GM19043 (cell line): ENCODE measurements around the gene SLC66A2.
"Not testable (repeated sequence)": the region's sequence is repeated elsewhere in the genome, so short reads cannot be mapped to it uniquely, and the experiment has no call there.

Source experiments
- ATAC-seq: cut with Tn5 transposase; IDR thresholded peaks from one replicate; pipeline ENCODE4 v1.9.1; 2021; ENCODE audit warnings: low read depth; ENCODE audit not compliant: unreplicated experiment

The SLC66A2 gene

GRCh38 chr18:79971211-79971952 is 19.9 kb upstream of the SLC66A2 start:
- ATAC-seq, result no peak

- ATAC-seq, result no peak
Observed at GRCh38 chr18:79970419-79971133, 19.1 kb upstream of the SLC66A2 start.

GRCh38 chr18:79965119-79965902 is 13.9 kb upstream of the SLC66A2 start:
- no peak for ATAC-seq

GRCh38 chr18:79964330-79965118 is 13.1 kb upstream of the SLC66A2 start, which contains the start of gene HSBP1L1:
HSBP1L1 (plus strand) TSS chr18:79964643; CDS start chr18:79964736, 93 bp downstream.
- ATAC-seq, result peak; percentile 65

GRCh38 chr18:79963658-79964329 is 12.3 kb upstream of the SLC66A2 start:
- no peak for ATAC-seq

GRCh38 chr18:79962835-79963657 is 11.6 kb upstream of the SLC66A2 start:
- ATAC-seq, result peak; percentile 38

- ATAC-seq, result no peak
Observed at GRCh38 chr18:79962311-79962710, 10.9 kb upstream of the SLC66A2 start.

GRCh38 chr18:79961527-79962291 is 10.3 kb upstream of the SLC66A2 start:
- ATAC-seq, result no peak

- no peak for ATAC-seq
Observed at GRCh38 chr18:79960921-79961526, 9.6 kb upstream of the SLC66A2 start.

- ATAC-seq, result not testable (repeated sequence)
Observed at GRCh38 chr18:79960161-79960801, 8.8 kb upstream of the SLC66A2 start.

- no peak for ATAC-seq
Observed at GRCh38 chr18:79958981-79959380, 7.5 kb upstream of the SLC66A2 start.

- ATAC-seq, result no peak
Observed at GRCh38 chr18:79956276-79956675, 4.8 kb upstream of the SLC66A2 start.

- ATAC-seq, result no peak
Observed at GRCh38 chr18:79955302-79956075, 4.0 kb upstream of the SLC66A2 start.

- no peak for ATAC-seq
Observed at GRCh38 chr18:79954791-79955190, 3.3 kb upstream of the SLC66A2 start.

- no peak for ATAC-seq
Observed at GRCh38 chr18:79953971-79954651, 2.7 kb upstream of the SLC66A2 start.

GRCh38 chr18:79952996-79953559 is 1.6 kb upstream of the SLC66A2 start:
- ATAC-seq, result no peak
